Measurements from ENCODE around the gene TUBB3.
A peak's percentile ranks its signal among the peaks of the same experiment; 100 is the strongest.
"Not testable (repeated sequence)": the region's sequence is repeated elsewhere in the genome, so short reads cannot be mapped to it uniquely, and the experiment has no call there.

TUBB3 gene

DNA sequence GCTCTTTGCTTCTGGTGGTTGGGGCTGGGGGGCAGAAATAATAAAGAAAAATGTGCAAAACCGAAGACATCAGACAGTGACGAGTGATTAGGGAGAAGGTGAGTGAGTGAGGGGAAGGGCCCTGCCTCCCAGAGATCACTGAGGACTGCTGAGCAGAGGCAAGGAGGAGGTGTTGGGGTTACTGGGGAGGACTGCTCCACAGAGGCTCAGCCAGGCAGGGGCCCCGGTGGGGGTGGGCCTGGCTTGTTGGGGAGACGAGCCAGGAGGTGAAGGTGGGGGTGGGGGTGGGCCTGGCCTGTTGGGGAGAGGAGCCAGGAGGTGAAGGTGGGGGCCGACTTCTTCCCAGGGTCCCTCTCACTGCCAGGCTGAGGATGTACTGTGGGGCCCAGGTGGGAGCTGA lies 23.4 kb downstream of the TUBB3 start:
- no peak for DNase-seq

DNA sequence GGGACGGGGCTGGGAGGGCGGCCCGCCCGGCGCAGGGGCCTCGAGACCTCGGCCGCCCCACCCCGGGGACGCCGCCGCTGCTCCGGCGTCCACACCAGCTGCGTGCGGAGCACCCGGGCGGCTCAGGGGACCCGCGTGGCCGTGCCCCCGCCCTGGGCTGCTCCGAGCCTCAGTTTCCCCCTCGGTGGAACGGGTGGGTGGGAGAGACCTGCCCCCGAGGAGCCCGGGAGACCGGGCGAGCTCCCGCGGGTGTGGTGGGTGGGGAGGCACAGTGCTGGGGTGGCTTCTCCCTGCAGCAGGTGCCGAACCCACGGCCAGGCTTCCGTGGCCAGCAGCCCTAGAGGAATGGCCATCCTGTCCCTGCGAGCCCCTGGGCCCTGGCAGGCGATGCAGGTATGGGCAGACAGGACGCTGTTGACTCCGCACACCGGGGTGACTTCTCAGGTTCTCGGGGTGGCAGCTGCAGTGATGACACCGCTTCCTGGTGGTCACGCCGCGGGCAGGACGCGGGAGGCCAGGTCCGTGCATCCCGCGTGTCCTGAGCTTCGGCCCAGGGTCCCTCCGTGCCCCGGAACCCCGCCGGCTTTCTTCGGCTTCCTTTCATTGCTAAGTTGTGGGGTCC lies 26.1 kb downstream of the TUBB3 start:
- DNase-seq, result no peak

DNA sequence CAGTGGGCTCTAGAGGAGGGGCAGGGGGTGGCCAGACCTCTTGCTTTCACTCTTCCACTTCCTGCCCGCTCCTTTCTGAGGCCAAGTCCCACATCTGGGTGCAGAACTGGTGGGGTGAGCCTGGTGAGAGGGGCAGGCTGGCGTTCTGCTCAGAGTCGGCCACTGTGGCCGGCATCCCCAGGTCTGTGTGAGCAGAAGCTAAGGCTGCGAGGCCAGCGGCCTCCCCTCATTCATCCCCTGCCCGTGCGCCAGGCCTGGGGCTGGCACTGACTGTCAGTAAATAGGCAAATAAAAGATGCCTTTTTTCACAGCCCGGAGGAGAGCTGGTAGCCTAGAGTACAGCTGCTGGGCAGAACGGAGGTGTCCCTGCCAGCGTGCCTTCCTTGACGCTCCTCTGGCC lies 26.6 kb downstream of the TUBB3 start:
- no peak for DNase-seq

DNA sequence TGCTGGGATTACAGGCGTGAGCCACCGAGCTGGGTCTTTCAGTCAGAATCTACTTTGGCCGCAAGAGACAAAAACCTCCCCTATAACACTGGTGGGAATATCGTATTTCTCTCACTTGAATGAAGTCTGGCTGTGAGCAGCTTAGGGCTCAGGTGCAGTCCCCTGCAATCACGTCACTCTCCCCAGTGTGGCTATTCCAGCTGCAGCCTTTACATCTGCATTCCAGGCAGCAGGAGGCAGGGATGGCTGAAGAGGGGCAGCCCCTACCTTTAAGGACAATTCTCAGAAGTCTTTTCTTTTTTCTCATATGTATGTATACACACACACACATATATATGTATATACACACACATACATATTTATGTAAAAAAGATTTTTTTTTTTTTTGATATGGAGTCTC lies 28.4 kb downstream of the TUBB3 start:
- DNase-seq, result no peak

DNA sequence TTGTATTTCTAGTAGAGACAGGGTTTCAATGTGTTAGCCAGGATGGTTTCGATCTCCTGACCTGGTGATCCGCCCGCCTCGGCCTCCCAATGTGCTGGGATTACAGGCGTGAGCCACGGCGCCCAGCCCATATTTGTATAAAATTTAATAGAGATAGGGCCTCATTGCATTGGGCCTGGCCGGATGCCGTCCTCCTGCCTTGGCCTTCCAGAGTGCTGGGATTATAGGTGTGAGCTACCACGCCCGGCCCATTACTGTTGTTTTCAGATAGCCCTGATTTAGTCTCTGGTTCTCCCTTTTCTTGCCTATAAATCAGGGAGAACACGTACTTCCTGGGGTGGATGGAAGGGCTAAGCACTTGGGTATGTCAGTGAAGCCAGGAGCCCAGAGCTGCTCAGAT lies 28.9 kb downstream of the TUBB3 start:
- no peak for DNase-seq

DNA sequence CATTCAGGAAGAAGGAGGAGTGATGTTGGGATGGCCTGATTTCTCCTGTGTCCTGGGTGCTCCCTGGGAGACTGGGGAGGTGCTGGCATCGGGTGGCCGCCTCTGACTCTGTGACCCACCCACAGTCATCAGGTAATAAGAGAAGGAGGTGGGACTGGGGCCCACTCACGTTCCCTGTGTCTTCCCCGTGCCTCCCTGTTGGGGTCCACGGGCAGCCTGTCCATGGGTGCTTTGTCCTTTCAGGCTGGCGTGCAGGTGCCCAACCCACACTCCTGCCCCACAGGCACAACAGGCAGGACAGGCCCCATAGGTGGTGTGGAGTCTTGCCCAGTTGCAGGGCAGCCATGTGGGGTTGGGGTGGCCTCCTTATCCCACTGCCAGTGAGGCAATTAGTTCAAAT lies 29.4 kb downstream of the TUBB3 start:
- DNase-seq, result no peak

DNA sequence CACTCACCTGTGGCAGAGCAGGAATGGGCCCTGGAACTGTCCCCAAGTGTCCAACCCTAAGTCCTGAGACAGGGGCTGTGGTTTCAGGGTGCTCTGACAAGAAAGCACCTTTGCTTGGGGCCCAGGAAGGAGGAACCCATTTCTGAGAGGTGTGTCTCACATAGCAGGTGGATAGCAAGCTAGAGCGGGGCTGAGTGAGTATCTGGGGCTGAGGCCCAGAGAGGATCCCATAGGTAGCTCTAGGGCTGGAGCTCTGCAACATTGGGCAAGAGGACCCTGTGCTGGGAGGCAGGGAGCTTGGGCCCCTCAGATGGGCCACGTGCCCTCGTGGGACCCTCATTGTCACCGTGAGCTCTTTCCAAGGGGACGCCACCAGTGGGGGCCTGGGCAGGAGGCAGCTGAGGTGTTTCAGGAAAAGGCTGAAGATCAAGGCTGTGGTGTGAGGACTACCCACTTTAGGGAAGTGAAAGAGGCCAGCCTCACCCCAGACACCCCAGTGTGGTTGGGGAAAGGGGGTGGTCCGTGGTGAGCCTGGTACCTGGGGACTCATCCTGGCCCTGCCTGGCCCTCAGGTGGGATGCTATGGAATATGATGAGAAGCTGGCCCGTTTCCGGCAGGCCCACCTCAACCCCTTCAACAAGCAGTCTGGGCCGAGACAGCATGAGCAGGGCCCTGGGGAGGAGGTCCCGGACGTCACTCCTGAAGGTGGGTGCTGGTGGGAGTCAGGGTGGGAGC lies 30.7 kb downstream of the TUBB3 start:
- no peak for DNase-seq

DNA sequence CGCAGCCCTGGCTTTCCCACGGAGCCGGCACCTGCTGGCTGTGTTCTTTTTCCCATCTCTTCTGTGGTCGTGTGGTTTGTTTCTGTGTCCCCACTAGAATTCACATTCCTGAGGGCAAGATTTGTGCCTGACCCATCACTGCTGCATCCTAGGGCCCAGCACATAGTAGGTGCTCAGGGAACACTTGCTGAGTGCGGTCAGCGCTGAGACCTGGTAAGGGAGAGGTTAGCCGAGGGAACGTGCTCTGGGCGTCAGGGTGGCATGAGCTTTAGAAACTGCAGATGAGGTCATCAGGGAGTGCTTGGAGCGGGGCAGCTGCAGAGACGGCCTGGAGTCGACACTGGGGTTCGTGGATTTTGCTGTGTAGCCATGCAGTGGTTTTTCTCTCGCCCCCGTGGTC lies 31.3 kb downstream of the TUBB3 start:
- no peak for DNase-seq

DNA sequence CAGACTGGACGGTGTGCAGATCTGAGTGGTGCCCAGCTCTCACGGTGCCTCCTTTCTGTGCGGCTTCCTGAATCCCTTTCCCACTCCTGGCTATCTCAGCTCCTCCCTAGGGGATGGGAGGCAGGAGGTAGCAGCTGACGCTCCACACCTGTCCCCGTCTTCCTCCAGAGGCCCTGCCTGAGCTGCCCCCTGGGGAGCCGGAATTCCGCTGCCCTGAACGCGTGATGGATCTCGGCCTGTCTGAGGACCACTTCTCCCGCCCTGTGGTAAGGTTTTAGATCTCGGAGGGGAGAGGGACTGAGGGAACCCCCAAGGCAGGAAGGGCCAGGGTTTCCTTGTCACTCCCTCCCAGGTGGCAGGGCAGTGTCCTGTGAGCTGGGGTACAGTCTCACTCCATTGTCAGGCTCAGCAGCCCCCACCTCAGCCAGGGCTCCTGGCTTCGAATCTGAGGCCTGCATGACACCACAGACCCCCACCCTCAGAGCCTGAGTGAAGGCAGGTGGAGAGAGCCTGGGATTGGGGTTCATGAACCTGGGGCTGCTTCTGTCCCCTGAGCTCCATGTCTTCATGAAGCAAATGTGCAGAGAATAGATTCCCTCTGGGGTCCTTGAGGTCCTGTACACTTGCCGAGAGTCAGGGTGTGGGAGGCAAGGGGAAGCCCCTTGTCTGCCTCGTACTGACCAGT lies 32.0 kb downstream of the TUBB3 start:
- no peak for DNase-seq

DNA sequence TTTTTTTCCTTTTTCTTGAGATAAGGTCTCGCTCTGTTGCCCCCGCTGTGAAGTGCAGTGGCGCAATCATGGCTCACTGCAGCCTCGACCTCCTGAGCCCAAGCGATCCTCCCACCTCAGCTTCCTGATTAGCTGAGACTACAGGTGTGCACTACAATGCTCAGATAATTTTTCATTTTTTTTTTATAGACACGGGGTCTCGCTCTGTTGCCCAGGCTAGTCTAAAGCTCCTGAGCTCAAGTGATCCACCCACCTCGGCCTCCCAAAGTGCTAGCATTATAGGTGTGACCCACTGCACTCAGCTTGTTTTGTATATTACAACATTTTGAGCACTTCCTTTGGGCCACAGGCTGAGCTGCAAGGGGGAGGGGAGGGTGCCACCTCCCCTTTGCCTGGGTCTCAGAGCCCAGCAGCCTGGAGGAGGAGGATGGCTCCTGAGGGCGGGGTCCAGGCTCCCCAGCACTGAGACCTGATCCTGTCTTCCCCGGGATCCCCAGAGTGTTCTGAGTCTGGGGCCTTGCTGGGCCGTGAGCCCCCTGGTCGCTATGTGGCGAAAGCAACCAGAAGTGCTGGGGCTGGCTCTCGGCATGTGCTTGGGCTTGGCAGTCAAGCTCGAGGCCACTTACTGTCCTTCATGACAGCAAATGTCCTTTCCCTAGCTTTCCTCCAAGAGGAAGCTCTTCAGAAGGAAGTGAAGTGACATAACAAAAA lies 33.5 kb downstream of the TUBB3 start:
- DNase-seq, result no peak

DNA sequence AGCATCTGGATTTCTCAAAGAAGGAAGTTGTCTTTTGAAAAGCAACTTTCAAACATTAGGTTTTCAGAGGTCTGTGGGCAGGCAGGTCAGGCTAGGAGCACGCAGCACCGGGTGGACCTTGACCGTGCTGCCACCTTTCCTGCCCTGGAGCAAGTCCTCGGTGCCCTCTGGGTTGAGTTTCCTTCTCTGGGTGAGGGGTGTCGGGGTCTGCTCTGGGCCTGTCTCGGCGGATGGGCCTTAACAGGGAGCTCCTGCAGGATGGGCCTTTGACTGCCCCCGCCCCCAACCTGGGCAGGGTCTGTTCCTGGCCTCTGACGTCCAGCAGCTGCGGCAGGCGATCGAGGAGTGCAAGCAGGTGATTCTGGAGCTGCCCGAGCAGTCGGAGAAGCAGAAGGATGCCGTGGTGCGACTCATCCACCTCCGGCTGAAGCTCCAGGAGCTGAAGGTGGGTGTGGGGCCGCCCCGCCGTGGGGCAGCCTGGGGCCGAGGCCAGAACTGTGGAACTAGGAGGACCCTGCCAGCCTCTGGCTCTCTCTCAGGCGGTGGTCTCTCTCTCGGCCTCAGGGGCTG lies 34.2 kb downstream of the TUBB3 start:
- DNase-seq, result no peak

DNA sequence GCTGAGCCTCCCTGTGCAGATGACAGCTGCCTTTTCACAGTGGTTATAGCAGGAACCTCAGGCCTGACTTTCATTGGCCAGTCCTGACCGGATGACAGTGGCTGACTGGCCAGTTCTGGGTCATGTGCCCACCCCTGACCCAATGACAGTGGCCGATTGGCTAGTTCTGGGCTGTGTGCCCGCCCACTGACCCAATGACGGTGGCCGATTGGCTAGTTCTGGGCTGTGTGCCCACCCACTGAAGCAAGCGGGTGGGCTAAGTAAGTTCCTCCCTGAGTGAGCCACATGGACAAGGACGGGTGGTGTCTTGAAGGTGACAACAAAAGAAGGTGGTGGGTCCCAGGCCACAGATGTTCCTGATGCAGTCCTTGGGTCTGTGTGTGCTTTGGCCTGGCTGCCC lies 34.9 kb downstream of the TUBB3 start:
- peak; percentile 74 for DNase-seq

DNA sequence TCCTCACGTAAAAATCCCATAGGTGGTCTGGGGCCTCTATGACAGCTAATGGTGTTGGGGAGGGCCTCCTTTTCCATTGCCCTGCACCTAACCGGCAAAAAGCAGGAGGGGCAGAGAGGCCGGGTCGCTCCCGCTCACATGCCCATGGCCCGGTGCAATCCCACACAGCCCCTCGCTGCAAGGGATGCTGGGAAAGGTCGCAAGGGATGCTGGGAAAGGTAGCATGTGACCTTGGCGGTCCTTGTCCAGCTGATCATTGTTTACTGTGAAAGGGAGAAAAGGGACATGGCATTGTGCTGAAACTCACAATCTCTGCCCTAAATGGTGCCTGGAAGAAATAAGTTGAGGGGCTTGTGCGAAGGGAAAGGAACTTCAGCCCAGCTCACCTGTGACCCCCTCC lies 35.5 kb downstream of the TUBB3 start:
- DNase-seq, result no peak

DNA sequence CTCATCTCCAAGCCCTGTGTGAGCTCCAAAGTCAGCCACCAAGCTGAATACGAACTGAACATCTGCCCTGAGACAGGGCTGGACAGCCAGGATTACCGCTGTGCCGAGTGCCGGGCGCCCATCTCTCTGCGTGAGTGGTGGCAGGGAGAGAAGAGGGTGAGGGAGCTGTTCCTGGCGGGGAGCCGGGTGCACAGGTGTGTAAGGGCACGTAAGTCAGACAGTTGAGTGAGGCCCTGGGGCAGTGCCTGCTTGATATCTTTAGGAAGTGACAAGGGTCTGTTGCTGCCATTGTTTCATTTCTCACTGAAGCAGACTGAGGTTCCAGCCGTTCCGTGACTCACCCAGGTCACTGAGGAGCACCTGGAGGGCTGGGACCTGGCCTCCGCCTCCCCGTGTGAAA lies 37.8 kb downstream of the TUBB3 start:
- DNase-seq, result no peak

DNA sequence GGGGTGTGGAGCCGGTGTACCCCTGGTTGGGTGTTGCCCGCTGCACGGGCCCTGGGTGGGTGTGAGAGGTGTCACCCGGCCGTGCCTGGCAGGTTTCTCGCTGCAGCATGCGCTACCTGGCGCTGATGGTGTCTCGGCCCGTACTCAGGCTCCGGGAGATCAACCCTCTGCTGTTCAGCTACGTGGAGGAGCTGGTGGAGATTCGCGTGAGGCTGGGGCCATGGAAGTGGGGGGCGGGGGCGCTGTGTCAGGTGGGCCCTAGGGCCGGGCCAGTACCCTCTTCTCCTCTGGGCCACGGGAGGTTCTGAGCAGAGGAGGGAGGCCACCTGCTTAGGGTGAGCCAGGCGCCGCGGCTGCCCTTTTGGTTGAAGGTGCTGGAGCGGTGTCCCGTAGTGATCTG lies 38.8 kb downstream of the TUBB3 start:
- no peak for DNase-seq

DNA sequence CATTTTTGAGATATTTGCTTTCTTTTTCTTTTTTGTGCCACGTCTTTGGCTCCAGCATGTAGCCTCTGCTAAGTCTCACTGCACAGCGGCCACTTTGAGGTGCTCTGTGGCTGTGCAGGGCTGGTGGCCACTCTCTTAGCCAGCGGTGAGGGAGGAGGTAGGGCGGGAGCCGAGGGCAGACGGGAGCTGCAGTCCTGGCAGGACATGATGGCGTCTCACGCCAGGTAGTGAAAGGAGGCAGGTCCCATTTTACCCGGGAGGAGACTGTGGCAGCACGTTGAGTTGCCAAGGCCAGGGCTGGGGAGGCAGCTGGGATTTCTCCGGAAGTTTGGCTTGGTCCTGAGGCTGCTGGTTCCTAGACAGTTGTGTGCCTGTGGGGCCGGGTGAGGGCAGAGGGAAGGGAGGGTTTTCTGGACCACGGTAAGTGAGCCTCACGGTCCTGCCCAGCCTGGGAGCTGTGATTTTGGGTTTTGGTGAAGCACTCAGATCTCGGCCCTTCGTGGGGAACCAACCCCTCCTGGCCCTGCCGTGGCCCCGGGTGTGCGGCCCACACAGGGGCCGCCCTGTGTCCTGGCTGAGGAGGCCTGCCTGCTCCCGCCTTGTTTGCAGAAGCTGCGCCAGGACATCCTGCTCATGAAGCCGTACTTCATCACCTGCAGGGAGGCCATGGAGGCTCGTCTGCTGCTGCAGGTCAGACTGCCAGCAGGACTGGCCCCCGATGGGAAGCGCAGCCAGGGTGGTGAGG lies 39.8 kb downstream of the TUBB3 start:
- DNase-seq, result no peak

DNA sequence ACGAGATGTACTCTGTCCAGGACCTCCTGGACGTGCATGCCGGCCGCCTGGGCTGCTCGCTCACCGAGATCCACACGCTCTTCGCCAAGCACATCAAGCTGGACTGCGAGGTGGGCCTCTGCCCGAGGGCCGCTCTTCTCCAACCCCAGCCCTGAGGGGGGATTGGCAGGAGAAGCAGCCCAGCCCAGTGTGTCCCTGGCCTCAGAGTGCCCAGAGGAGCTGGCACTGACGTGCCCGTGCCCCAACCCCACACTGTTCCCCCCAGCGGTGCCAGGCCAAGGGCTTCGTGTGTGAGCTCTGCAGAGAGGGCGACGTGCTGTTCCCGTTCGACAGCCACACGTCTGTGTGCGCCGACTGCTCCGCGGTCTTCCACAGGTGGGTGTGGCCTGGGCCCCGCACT lies 41.1 kb downstream of the TUBB3 start:
- DNase-seq, result no peak

DNA sequence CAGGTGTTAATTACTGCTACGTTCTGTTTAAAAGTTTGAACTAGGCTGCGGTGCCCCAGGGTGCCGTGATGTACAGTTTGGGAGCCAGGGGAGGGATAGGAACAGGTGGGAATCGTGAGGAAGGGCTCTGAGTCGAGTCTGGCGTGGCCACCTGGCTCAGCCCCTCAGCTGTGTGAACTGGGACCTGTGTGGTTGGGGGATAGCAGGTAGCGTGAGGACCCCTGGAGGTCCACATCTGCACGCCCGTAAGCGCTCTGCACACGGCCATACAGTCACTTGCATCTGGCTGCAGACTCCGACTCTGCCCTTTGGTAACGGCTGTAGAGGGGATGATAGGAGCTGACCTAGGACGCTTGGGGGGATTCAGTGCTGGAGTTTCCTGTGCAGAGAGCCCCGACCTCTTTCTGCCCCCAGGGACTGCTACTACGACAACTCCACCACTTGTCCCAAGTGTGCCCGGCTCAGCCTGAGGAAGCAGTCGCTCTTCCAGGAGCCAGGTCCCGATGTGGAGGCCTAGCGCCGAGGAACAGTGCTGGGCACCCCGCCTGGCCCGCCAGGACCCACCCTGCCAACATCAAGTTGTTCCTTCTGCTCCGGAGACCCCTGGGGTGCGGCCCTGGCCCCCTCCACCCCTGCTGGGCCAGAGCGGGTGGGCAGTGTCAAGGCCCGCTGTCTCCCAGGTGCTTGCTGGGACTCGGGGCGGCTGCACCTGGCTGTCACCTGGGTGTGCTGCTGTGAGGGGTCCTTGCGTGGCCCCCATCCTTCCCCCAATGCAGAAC lies 42.5 kb downstream of the TUBB3 start:
- no peak for DNase-seq

DNA sequence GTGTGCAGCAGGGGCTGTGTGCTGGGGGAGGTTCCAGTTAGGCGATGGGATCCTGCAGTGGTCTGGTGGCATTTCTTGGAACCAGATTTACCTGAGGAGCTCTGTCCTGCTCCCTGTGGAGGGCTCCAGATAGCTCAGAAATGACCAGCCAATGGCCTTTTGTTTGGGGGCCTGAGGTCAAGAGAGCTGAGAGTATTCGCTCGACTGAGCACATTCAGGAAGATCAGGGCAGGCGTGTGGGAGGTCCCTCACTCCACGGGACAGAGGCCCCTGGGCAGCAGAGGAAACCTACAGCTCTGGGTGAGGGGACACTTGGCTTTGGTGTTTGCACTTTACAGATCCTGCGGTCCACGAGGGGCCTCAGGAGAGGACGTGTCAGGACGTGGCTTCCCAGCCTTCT lies 43.6 kb downstream of the TUBB3 start:
- peak; percentile 69 for DNase-seq

DNA sequence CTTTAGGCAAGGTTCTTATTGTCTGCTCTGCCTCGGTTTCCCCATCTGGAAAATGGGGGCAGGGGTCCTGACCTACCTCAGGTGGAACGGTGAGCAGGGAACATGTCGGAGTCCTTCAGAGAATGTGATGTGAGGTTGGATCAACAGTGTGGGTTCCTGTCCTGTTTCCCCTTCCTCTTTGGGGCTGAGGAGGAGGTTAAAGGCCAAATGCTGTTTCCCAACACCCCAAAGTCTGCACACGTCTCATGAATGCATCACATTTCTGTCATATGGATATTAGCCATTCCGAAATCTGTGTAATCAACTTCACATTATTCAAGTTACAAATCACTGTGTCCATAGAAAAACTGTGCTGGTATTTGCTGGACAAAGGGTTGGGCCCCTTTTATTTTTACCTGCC lies 44.3 kb downstream of the TUBB3 start:
- not testable (repeated sequence) for DNase-seq

DNA sequence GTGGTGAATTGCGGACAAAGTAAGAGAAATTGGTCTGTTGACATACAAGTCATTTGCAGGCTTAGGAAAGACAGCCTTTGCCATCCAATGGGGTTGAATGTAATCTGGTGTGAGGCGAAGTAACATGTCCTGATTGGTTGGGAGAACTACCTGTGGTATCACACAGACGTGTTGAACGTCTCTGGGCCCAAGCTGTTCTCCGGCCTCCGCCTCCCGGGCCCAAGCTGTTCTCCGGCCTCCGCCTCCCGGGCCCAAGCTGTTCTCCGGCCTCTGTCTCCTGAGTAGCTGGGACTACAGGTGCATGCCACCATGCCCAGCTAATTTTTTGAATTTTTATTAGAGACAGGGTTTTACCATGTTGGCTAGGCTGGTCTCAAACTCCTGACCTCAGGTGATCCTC lies 44.9 kb downstream of the TUBB3 start:
- DNase-seq, result not testable (repeated sequence)
